Measurements from ENCODE around the gene NRSN2. TPM values are rescaled to one million over a fixed set of nuclear protein-coding genes. Genes with fewer than 3 reads are reported as not detected.

NRSN2 gene
- total RNA-seq, 1 experiment from 2014 or later: 1.9 TPM

DNA sequence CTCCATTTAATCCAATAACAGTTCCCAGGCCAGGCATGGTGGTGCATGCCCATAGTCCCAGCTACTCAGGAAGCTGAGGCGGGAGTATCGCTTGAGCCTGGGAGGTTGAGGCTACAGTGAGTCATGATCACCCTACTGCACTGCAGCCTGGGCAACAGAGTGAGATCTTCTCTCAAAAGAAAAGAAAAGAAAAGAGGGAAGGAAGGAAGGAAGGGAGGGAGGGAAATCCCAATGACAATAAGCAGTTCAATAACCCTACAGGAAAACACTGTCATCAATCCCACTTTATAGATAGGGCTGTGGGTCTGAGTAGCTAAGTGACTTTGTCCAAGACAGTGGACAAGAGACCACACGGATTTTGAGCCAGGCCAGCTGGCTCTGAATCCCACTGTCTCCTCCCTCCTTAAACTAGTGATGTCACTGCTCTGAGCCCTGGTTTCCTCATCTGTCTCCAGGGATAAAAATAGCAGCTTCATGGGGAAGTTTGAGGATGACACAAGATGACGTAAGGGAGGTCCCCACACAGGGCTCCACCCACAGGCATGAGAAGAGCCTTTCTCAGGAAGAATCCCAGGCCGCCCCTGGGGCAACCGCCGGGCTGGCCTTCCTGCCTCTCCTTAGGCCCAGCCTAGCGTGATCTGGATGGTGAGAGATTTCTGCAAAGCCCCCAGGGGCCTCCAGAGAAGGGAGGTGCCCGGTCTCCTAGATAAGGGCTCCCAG lies 26.4 kb downstream of the NRSN2 start:
- peak; percentile 73 for DNase-seq (ENCODE audit: low read depth, low spot score)
- CTCF ChIA-PET: interaction anchor here (0.6 to 1.5 kb wide), 5 partner anchors 11 to 58 kb away, joined by 3 to 5 read pairs (median 3); no protein-coding TSS in a partner anchor
- H3K9me3 ChIP-seq (ENCODE audit: control insufficient read depth in 1 of 2, insufficient read depth in 1 of 2, low read depth in 1 of 2, low read length in 2 of 2): no peaks in the 10 kb centered on the region
- ATAC-seq: peak; percentile 53
- peak overlapping the region; percentile 39 for H3K4me2 ChIP-seq (ENCODE audit: low read length)
- peak overlapping the region; percentile 21; the same call in 1 of the 2 replicates for H3K9ac ChIP-seq (ENCODE audit: low read length)
- H4K20me1 ChIP-seq (ENCODE audit: insufficient read depth): no peaks in the 10 kb centered on the region
- H3K9me2 ChIP-seq (ENCODE audit: insufficient read depth): no peaks in the 10 kb centered on the region
- H3K79me2 ChIP-seq (ENCODE audit: insufficient read depth, low read length): no peaks in the 10 kb centered on the region
- TSS peak; percentile 45 for BruUV-seq (replicated peaks)
- no peak for TF ChIP-seq MAX (IDR thresholded peaks at IDR 0.05)
- TF ChIP-seq POLR2AphosphoS5 (IDR thresholded peaks at IDR 0.05; ENCODE audit: low read depth, low read length): peak; percentile 43
- peak; percentile 5 for TF ChIP-seq YY1 (IDR thresholded peaks at IDR 0.05; ENCODE audit: extremely low read depth, insufficient replicate concordance, low read depth, low read length)
- TF ChIP-seq ZFX (IDR thresholded peaks at IDR 0.05): peak; percentile 15; the same call in 1 of the 2 replicates
- H3K4me3 ChIP-seq (replicated peaks in 1 of 2; ENCODE audit: low read depth in 1 of 2, low read length in 2 of 2): no peak overlapping the region
- POLR2A ChIA-PET: interaction anchor here (1.1 to 29.0 kb wide), 6 partner anchors 6 to 170 kb away, joined by 3 to 779 read pairs (median 322); partner anchors contain the start of genes CSNK2A1, RBCK1, SOX12 and TRIB3
- RAD21 ChIA-PET (ENCODE audit: low non-redundant PET in 1 of 2, low total read pairs in 2 of 2, uncharacterized antibody in 2 of 2, unreplicated experiment in 2 of 2): interaction anchor here (0.6 to 1.7 kb wide), 2 partner anchors 11 to 48 kb away, joined by 3 to 7 read pairs; no protein-coding TSS in a partner anchor
- no peaks in the 10 kb centered on the region for H3K36me3 ChIP-seq (ENCODE audit: control insufficient read depth in 1 of 2, insufficient read depth in 2 of 2, low read length in 2 of 2)
- peak overlapping the region; percentile 37 for H2AFZ ChIP-seq (ENCODE audit: low read depth, low read length, poor library complexity, severe bottlenecking)
- H3K27me3 ChIP-seq (ENCODE audit: insufficient read depth, low read length): no peaks in the 10 kb centered on the region
- intact Hi-C loops (cut with micrococcal nuclease): no loop called here
- H3K27ac ChIP-seq (ENCODE audit: low read depth, low read length): peak overlapping the region; percentile 84
- peaks cover 61 to 69% of the 10 kb centered on the region in 2 experiments for H3K4me1 ChIP-seq (ENCODE audit: control insufficient read depth in 1 of 2, insufficient read depth in 2 of 2, low read length in 2 of 2)

DNA sequence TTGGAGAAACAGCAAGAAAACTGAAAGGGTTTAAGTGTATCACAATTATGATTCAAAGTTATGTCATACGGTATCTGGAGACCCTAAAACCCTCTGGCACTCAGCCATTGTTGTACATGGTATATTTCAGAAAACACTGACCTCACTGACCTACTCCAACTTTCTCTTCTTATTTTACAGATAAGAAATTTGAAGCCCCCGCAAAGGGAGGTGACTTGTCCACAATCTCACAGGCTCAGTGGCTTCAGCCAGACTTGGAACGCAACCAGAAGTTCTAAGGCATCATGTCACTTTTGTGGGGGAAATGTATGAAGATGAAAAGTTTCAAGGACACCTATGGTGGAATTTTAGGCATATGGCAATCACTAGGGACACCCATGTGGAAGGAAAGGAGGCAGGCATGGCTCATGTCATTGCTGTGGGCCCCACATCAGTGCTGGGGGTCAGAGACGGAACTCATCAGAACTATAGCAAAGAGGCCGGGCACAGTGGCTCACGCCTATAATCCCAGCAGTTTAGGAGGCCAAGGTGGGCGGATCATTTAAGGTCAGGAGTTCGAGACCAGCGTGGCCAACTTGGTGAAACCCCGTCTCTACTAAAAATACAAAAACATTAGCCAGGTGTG lies 28.5 kb downstream of the NRSN2 start:
- no peak overlapping the region for H3K27ac ChIP-seq (ENCODE audit: low read depth, low read length)
- ATAC-seq: no peak
- CTCF ChIA-PET: no interaction called here

More for the DNA sequence above, 28.5 kb downstream of the NRSN2 start:
- RAD21 ChIA-PET (ENCODE audit: low non-redundant PET in 1 of 2, low total read pairs in 2 of 2, uncharacterized antibody in 2 of 2, unreplicated experiment in 2 of 2): interaction anchor here in 1 of 2 experiments (0.6 kb wide), 1 partner anchor 13 kb away, joined by 5 read pairs; no protein-coding TSS in a partner anchor
- H4K20me1 ChIP-seq (ENCODE audit: insufficient read depth): no peaks in the 10 kb centered on the region
- intact Hi-C loops (cut with micrococcal nuclease): no loop called here
- H3K4me3 ChIP-seq (replicated peaks in 1 of 2; ENCODE audit: low read depth in 1 of 2, low read length in 2 of 2): no peak overlapping the region
- no peak overlapping the region for H2AFZ ChIP-seq (ENCODE audit: low read depth, low read length, poor library complexity, severe bottlenecking)
- H3K9me2 ChIP-seq (ENCODE audit: insufficient read depth): no peaks in the 10 kb centered on the region
- POLR2A ChIA-PET: interaction anchor here (0.7 to 29.0 kb wide), 4 partner anchors 11 to 51 kb away, joined by 3 to 779 read pairs (median 321); partner anchors contain the start of gene RBCK1
- peaks cover 58 to 65% of the 10 kb centered on the region in 2 experiments for H3K4me1 ChIP-seq (ENCODE audit: control insufficient read depth in 1 of 2, insufficient read depth in 2 of 2, low read length in 2 of 2)
- H3K79me2 ChIP-seq (ENCODE audit: insufficient read depth, low read length): no peaks in the 10 kb centered on the region
- no TSS peak for BruUV-seq (replicated peaks)
- no peak for TF ChIP-seq POLR2A (IDR thresholded peaks at IDR 0.05; ENCODE audit: borderline replicate concordance, extremely low read depth, insufficient read depth, insufficient read length)
- no peak for TF ChIP-seq RAD21 (IDR thresholded peaks at IDR 0.05; ENCODE audit: low read depth)
- no peak for TF ChIP-seq YY1 (IDR thresholded peaks at IDR 0.05; ENCODE audit: extremely low read depth, insufficient replicate concordance, low read depth, low read length)
- no peak for TF ChIP-seq POLR2AphosphoS5 (IDR thresholded peaks at IDR 0.05; ENCODE audit: low read depth, low read length)
- no peak for TF ChIP-seq SRF (IDR thresholded peaks at IDR 0.05; ENCODE audit: low read depth)
- no peak overlapping the region for H3K4me2 ChIP-seq (ENCODE audit: low read length)
- no peak overlapping the region for H3K9ac ChIP-seq (ENCODE audit: low read length)
- no peak for DNase-seq (ENCODE audit: low read depth, low spot score)
- no peaks in the 10 kb centered on the region for H3K36me3 ChIP-seq (ENCODE audit: control insufficient read depth in 1 of 2, insufficient read depth in 2 of 2, low read length in 2 of 2)
- H3K9me3 ChIP-seq (ENCODE audit: control insufficient read depth in 1 of 2, insufficient read depth in 1 of 2, low read depth in 1 of 2, low read length in 2 of 2): no peaks in the 10 kb centered on the region
- no peaks in the 10 kb centered on the region for H3K27me3 ChIP-seq (ENCODE audit: insufficient read depth, low read length)
